HCT116 (cell line): ENCODE data around the gene ALKBH1.

Source experiments
- CEBPB ChIP-seq: IDR thresholded peaks from 2 replicates; pipeline ENCODE4 v1.6.1; 2012; ENCODE audit warnings: low read depth
- CTCF ChIP-seq, 3 experiments: fragments of 200-600 bp in 1 of 3; sonication (generic) in 1 of 3; IDR thresholded peaks in 2 of 3; conservative IDR thresholded peaks in 1 of 3; 2 replicates each; pipeline ENCODE4 v1.5.1; 2012 to 2017; ENCODE audit warnings: low read depth in 2 of 3, low read length in 2 of 3, antibody characterized with exemption in 1 of 3, borderline replicate concordance in 1 of 3, control low read depth in 1 of 3, mild to moderate bottlenecking in 1 of 3, mixed read lengths in 1 of 3, mixed run types in 1 of 3, moderate library complexity in 1 of 3; ENCODE audit not compliant: insufficient read depth in 1 of 3
- EZH2 ChIP-seq: fragments of 200-600 bp; sonication (generic); IDR thresholded peaks from 2 replicates; pipeline ENCODE4 v1.6.1; 2017; ENCODE audit warnings: antibody characterized with exemption, mixed run types
- POLR2A ChIP-seq: IDR thresholded peaks from 2 replicates; pipeline ENCODE4 v1.7.0; 2011; ENCODE audit warnings: borderline replicate concordance; ENCODE audit not compliant: insufficient read depth, insufficient read length; ENCODE audit errors: extremely low read depth
- POLR2AphosphoS5 ChIP-seq: IDR thresholded peaks from 2 replicates; pipeline ENCODE4 v1.6.1; 2011; ENCODE audit warnings: mild to moderate bottlenecking, low read depth, low read length, moderate library complexity
- SRF ChIP-seq: IDR thresholded peaks from 2 replicates; pipeline ENCODE4 v1.6.1; 2012; ENCODE audit warnings: low read depth
- ZFX ChIP-seq: fragments of 450-650 bp; IDR thresholded peaks from 2 replicates; pipeline ENCODE4 v1.6.1; 2017

- no peak for TF ChIP-seq CEBPB
- TF ChIP-seq EZH2: no peak
- TF ChIP-seq CTCF (IDR thresholded peaks at IDR 0.05 in 2 of 3, conservative IDR thresholded peaks at IDR 0.05 in 1 of 3; ENCODE audit: borderline replicate concordance in 1 of 3, insufficient read depth in 1 of 3, low read depth in 2 of 3, low read length in 2 of 3): peak; percentile 23 to 51 (median 31); a peak in 4 of 6 replicates
- no peak for TF ChIP-seq POLR2AphosphoS5
- no peak for TF ChIP-seq POLR2A
- no peak for TF ChIP-seq SRF
- no peak for TF ChIP-seq ZFX
Observed at GRCh38 chr14:77707355-77707723, 484 bp downstream of the ALKBH1 start.
